Measurements from ENCODE around the gene MED15.

The MED15 gene

GRCh38 chr22:20573833-20574615 is 66.6 kb downstream of the MED15 start:
- DNase-seq: no peak

DNA sequence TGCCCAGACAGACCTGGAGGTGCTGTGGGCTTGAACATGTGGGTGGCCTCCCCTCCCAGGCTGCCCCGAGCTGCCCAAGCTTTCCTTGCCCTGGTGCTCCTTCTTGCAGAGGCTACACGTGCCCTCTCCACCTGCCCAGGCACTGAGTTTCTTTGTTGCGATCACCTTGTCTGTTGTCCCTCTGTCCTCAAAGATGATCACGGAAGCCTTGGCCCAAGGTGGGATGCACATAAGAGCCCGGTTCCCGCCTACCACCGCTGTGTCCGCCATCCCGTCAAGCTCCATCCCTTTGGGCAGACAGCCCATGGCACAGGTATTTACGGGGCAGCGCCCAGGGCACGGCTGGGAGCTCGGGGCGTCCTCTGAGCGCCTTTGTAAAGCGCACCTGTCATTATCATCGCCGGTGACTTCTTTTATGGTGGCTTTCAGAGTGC is 67.5 kb downstream of the MED15 start:
- no peak for DNase-seq

GRCh38 chr22:20575724-20576444 is 68.5 kb downstream of the MED15 start:
- DNase-seq: no peak

DNA sequence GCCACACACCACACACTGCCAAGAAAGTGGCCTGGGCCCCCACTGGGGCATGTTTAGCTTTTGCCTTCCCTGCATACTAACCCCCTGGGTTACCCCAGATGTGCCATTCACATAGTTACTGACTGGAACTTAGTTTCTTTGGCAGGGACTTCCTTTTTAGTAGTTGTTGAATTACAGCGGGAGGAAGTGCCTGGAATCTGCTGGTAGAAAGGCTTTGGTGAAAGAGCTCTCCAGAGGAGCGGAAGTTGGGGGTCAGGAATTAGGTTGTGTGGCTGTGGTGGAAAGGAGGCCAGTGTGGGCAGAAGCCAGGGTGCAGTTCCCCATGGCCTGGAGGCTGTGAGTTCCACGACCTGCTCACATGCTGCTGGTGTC is 69.0 kb downstream of the MED15 start:
- no peak for DNase-seq

DNA sequence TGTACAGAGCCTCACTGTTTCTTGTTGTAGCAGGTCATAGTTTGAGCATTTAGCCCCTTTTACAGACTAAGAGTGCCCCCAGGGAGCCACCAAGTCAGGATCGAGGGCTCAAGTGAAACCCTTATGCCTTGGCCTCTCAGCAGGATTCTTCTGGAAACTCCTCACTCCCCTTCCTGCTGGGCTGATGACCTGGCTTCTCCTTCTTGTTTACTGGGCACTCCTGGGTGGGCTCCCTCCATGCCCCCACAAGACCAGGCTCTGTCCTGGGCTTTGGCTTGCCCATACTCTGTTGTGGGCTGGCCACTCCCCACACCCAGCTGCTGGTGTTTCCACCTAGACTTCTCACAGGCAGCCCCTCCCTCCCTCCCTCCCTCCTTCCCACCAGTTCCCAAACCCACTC is 69.6 kb downstream of the MED15 start:
- DNase-seq: no peak

DNA sequence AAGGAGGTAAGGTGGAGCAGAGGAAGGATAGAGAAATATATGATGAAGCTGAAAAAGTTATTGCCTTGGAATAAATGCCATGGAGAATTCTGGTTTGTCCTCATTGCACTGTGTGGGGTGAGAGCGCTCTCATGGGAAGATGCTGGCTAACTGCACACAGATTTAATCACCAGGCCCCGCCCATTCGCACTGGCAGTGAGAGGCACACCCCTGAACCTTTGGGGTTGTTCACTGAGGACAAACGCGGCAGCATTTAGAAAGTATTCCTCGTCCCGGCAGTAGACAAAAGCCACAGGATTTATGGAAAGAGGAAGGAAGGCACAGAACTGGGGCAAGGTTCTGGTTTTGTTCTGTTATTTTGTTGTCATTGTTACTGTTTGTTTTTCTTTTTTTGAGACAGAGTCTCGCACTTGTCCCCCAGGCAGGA is 70.2 kb downstream of the MED15 start:
- DNase-seq: no peak

DNA sequence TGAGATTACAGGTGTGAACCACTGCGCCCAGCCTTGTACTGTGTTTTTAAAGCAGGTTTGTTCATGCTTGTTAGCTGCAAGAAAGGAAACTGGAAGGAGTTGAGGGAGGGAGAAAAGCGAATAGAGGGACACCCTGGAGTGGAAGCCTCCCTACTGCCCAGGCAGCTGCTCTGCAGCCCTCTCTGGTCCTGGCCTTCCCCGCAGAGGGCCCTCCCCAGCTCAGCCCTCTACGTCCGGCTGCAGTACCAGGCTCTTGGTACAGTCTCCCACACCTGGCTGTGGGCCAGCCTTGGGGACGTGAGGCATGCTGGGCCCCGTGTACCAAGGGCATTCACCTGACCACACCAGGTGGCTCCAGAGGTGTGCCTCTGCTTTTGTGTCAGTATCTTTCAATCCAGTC is 70.8 kb downstream of the MED15 start:
- no peak for DNase-seq

- DNase-seq: no peak
These were observed 71.3 kb downstream of the MED15 start for GRCh38 chr22:20578707-20579106.

DNA sequence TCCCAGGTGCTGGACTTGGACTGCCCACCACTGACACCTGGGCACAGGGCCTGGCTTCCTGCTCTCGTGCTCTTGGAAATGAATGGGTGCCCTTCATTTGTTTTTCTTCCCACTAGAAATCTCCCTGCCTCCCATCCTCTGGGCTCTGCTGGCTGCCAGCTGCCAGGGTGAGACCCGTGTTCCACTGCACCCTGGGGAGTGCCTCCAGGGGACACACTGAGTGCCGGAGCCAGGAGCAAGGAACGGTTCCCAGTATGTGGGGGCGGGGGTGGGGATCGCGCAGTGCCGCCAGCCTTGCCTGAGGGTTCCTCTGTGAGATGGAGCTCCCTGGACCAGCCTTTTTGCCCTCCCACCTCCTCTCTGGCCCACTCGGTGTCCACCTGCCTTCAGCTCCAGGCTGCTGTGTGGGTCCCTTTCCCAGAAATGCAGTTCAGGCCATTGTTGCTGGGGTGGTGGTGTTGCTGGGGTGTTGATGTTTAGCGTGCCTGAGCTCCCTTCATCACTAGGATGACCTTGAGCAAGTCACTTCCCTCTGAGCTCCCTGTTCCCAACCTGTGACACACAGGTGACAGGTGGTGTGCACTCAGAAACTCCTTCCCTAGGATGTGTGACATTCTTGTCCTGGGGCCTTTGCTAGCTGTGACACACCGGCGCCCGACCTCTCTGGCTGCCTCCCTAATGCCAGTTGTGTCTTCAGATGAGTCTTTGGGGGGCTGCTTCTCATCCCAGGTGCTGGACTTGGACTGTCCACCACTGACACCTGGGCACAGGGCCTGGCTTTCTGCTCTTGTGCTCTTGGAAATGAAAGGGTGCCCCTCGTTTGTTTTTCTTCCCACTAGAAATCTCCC is 72.1 kb downstream of the MED15 start:
- no peak for DNase-seq

DNA sequence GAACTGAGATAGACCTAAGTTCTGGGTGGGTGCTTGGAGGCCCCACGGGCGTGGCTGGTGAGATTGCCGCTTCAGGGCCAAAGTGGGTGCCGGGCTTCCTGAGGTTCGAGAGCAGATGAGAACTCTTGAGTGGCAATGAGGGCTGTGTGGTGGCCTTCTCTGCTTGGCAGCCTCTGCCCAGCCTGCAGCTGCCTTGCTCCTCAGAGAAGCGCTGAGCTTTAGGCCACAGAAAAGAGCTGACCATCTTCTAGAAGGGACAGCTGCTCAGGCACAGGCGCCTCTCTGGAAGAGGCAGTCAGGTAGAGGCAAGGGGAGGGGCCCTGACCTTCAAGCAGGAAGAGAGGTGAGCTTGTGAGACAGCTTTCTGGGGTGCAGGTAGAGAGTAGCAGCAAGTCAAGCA is 72.8 kb downstream of the MED15 start:
- DNase-seq: no peak

DNA sequence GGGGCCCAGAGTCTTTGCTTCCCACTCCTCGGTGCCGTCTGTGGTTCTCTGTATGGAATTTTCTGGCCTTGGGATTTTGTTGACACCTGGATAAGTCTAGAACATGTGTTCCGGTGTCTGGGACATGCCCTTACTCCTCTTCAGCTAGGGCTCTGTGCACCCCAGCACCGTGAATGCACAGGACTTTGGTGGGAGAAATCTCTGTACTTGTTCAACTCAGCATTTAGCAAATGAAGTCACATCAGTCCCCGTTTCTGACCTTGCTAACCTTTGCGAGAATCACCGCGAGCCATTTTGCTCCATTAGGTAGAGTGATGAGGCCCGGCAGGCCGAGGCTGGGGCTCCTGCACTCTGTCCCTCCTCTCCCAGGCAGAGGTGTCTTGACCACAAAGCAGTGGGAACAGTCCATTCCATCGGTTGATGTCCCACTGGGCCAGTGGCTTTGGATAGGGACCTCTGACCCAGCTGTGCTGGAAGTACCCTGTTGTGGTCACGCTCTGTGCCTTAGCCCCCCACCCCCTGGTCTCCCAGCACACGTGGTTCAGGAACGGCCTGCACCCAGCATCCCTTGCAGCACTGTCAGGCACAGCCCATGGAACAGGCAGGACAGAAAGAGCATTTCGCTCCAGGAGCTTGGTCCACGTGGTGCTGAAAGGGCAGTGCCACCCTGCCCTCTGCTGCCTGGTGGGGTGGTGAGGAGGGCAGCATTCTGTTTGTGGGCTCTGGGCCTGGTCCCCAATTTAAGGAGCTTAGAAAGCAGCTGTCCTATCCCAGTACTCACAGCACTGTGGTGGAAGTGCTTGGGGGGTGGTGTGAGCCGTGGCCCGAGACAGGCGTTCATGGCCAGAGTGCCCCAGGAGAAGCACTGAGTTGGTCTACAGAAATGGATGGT is 73.4 kb downstream of the MED15 start:
- no peak for DNase-seq

GRCh38 chr22:20581503-20582170 is 74.2 kb downstream of the MED15 start:
- DNase-seq: no peak

DNA sequence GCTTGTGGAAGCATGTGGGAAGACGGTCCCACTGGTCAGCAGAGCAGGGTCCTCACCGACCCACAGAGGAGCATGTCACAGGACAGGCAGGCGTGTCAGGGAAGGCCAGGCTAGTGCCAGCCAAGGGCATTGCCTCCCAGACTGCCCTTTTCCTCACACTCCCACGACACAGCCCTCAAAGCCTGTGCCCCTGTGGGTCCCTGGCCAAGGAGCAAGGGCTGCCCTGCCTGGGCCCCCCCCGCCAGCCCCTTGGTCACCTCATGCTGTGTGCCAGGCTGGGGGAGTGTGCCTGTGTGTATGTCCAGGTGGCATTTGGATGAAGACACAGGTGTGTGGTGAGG is 74.7 kb downstream of the MED15 start:
- no peak for DNase-seq

DNA sequence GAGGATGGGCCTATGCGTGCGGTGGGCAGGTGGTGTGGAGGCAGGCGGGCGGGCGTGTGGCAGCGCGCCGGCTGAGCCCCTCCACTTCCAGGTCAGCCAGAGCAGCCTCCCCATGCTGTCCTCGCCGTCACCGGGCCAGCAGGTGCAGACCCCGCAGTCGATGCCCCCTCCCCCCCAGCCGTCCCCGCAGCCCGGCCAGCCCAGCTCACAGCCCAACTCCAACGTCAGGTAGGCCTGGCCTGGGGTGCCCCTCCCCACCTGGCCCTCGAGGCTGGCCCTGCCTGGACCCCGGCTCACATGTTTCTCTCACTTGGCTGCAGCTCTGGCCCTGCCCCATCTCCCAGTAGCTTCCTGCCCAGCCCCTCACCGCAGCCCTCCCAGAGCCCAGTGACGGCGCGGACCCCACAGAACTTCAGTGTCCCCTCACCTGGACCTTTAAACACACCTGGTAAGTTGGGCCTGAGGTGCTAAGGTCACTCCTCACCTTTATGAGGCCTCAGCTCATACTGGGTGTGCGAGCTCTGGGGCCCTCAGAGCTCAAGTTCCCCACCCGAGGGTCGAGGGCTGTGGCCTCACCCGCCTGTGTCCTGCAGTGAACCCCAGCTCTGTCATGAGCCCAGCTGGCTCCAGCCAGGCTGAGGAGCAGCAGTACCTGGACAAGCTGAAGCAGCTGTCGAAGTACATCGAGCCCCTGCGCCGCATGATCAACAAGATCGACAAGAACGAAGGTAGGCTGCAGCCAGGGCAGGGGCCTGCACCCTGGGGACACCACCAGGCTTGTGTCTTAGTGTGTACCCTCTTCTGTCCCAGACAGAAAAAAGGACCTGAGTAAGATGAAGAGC is 75.3 kb downstream of the MED15 start:
- DNase-seq: no peak

DNA sequence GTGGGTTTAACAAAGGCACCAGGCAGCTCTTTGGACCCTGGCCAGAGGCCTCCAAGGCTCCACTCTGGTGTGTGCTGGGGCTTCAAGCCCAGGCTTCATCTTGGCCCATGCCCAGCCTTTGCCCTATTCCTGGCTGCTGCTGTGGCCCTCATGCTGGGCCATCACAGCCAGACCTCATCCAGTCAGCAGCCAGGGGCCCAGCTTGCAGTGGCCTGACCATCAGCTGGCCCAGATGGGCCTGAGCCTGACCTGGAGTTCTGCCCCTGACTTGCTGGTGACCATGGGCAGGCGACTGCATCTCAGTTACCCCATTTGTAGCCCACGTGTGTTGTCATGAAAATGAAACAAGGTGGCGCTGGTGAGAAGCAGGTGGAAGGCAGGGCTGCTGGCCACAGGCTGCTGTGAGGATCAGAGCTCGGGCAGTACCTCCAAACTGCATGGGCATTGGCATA is 76.1 kb downstream of the MED15 start:
- peak; percentile 17 for DNase-seq

DNA sequence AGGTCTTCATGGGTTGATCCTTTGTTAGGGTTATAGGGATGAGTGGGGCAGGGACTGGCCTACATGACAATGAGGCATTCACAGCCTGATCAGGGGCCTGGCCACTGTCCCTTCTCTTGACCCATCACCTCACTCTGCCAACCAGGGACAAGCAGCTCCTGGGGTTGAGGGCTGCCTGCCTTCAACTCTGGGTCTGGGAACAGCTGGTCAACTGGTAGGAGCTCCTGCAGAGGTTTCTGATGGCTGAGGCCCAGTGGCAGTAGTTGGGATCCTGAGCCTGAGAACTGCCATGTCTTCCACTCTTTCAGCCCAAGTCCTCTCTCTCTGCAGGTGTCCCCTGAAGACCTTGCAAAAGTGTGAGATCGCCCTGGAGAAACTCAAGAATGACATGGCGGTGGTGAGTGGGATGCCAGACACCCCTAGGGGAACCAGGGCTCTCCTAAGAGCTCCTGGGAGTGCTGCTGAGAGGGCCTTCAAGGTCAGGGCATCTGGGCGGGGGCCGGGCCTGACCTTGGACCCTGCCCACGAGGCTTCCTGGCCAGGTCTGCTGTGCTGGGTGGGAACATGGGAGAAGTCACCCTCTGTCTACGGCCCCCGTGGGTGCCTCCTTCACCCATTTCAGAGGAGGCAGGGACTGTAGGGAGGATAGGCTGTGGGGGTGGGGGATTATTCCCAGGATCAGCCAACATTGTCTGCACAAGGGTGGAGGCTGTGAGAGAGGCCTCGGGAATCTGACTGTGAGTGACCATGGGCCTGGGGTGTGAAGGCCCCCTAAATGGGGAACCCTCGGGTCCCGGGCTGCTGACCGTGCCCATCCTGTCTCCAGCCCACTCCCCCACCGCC is 76.8 kb downstream of the MED15 start:
- DNase-seq: no peak

- no peak for DNase-seq
These were observed 77.6 kb downstream of the MED15 start for GRCh38 chr22:20584872-20585638.

GRCh38 chr22:20585639-20586402 is 78.4 kb downstream of the MED15 start:
- no peak for DNase-seq

DNA sequence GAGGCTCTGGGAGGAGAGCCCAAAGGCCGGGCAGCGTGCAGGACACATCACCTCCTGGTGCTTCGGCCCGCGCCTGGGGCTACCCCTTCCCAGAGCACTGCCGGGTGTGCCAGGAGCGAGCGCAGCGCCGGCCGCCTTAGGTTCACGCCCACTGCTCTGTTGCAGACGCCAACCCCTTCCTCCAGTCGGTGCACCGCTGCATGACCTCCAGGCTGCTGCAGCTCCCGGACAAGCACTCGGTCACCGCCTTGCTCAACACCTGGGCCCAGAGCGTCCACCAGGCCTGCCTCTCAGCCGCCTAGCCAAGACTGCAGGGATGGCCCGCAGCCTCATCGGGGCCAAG is 79.0 kb downstream of the MED15 start:
- DNase-seq: no peak
